Neural cell (in vitro differentiated cells): ENCODE results near the gene PLPP3. TPM values are rescaled to one million over a fixed set of nuclear protein-coding genes. Genes with fewer than 3 reads are reported as not detected.

Source experiments
- H2AFZ ChIP-seq: fragments of 200-600, 300-800 bp; sonication (generic), shearing (Covaris generic); 2 replicates; pipeline ENCODE4 v1.6.0; 2014; ENCODE audit warnings: low read depth, mild to moderate bottlenecking, antibody characterized with exemption, low read length, moderate library complexity
- H3F3A ChIP-seq: fragments of 200-600 bp; shearing (Covaris generic); 2 replicates; pipeline ENCODE4 v1.6.1; 2016; ENCODE audit warnings: mild to moderate bottlenecking, moderate library complexity, mixed read lengths, antibody characterized with exemption, low read length; ENCODE audit not compliant: insufficient read depth, poor library complexity, severe bottlenecking
- H3K27ac ChIP-seq: fragments of 200-600, 300-800 bp; sonication (generic), shearing (Covaris generic); 2 replicates; pipeline ENCODE4 v1.5.1; 2014; ENCODE audit warnings: mild to moderate bottlenecking, low read length, moderate library complexity
- H3K27me3 ChIP-seq: fragments of 300-800, 200-600 bp; sonication (generic), shearing (Covaris generic); 2 replicates; pipeline ENCODE4 v1.6.0; 2014; ENCODE audit warnings: mild to moderate bottlenecking, low read depth, low read length, moderate library complexity; ENCODE audit not compliant: insufficient read depth
- H3K36me3 ChIP-seq: fragments of 300-800, 200-600 bp; sonication (generic), shearing (Covaris generic); 2 replicates; pipeline ENCODE4 v1.5.1; 2014; ENCODE audit warnings: mild to moderate bottlenecking, antibody characterized with exemption, low read length, moderate library complexity; ENCODE audit not compliant: insufficient read depth
- H3K4me2 ChIP-seq: fragments of 300-800, 200-600 bp; sonication (generic), shearing (Covaris generic); 2 replicates; pipeline ENCODE4 v1.6.0; 2014; ENCODE audit warnings: mild to moderate bottlenecking, low read length
- H3K4me3 ChIP-seq: fragments of 300-800, 200-600 bp; sonication (generic), shearing (Covaris generic); 2 replicates; pipeline ENCODE4 v1.5.1; 2014; ENCODE audit warnings: mild to moderate bottlenecking, low read length, moderate library complexity
- H3K79me2 ChIP-seq: fragments of 200-600 bp; shearing (Covaris generic); replicated peaks from 2 replicates; pipeline ENCODE4 v1.6.0; 2014; ENCODE audit warnings: mild to moderate bottlenecking, low read length, moderate library complexity; ENCODE audit not compliant: insufficient read depth
- H3K9ac ChIP-seq: fragments of 300-800, 200-600 bp; sonication (generic), shearing (Covaris generic); 2 replicates; pipeline ENCODE4 v1.6.1; 2016; ENCODE audit warnings: mild to moderate bottlenecking, low read length, mixed read lengths
- H3K9me2 ChIP-seq: fragments of 200-600 bp; shearing (Covaris generic); 2 replicates; pipeline ENCODE4 v1.6.1; 2016; ENCODE audit warnings: mild to moderate bottlenecking, low read length, mixed read lengths; ENCODE audit not compliant: insufficient read depth
- H3K9me3 ChIP-seq: fragments of 200-600, 300-800 bp; sonication (generic), shearing (Covaris generic); 2 replicates; pipeline ENCODE4 v1.6.1; 2016; ENCODE audit warnings: mild to moderate bottlenecking, mixed run types, low read length, moderate library complexity, mixed read lengths
- H4K20me1 ChIP-seq: fragments of 200-600 bp; shearing (Covaris generic); 2 replicates; pipeline ENCODE4 v1.6.1; 2016; ENCODE audit warnings: mild to moderate bottlenecking, mixed run types; ENCODE audit not compliant: insufficient read depth
- CTCF ChIP-seq: fragments of 450-650 bp; IDR thresholded peaks from 2 replicates; pipeline ENCODE4 v1.5.1; 2014; ENCODE audit warnings: antibody characterized with exemption, mild to moderate bottlenecking, moderate library complexity; ENCODE audit not compliant: poor library complexity, severe bottlenecking
- EP300 ChIP-seq: fragments of 450-650 bp; conservative IDR thresholded peaks from 2 replicates; pipeline ENCODE4 v1.6.1; 2014; ENCODE audit warnings: antibody characterized with exemption, mild to moderate bottlenecking, moderate library complexity; ENCODE audit not compliant: poor library complexity, severe bottlenecking
- EZH2 ChIP-seq: fragments of 200-600, 300-800 bp; shearing (Covaris generic), sonication (generic); IDR thresholded peaks from 2 replicates; pipeline ENCODE4 v1.6.1; 2014; ENCODE audit warnings: antibody characterized with exemption, low read length, borderline replicate concordance, mild to moderate bottlenecking; ENCODE audit not compliant: insufficient read depth, poor library complexity, severe bottlenecking
- MXI1 ChIP-seq: fragments of 450-650 bp; conservative IDR thresholded peaks from 2 replicates; pipeline ENCODE4 v1.6.1; 2014; ENCODE audit warnings: antibody characterized with exemption, mild to moderate bottlenecking; ENCODE audit not compliant: poor library complexity, severe bottlenecking
- POLR2AphosphoS5 ChIP-seq: IDR thresholded peaks from 2 replicates; pipeline ENCODE4 v1.6.1; 2012
- RAD21 ChIP-seq: fragments of 450-650 bp; conservative IDR thresholded peaks from 2 replicates; pipeline ENCODE4 v1.6.1; 2014; ENCODE audit warnings: antibody characterized with exemption, mild to moderate bottlenecking, moderate library complexity
- REST ChIP-seq: IDR thresholded peaks from 2 replicates; pipeline ENCODE4 v1.6.1; 2012; ENCODE audit warnings: borderline replicate concordance
- SMC3 ChIP-seq: fragments of 450-650 bp; conservative IDR thresholded peaks from 2 replicates; pipeline ENCODE4 v1.6.1; 2014; ENCODE audit warnings: antibody characterized with exemption, mild to moderate bottlenecking, moderate library complexity; ENCODE audit not compliant: poor library complexity
- TAF1 ChIP-seq: IDR thresholded peaks from 2 replicates; pipeline ENCODE4 v1.6.1; 2012; ENCODE audit warnings: low read depth
- polyA plus RNA-seq: library from polyadenylated mRNA; depleted of rRNA; stranded (reverse); fragments of >200 nt; gene quantifications from 2 replicates; pipeline ENCODE4 v1.2.3, GENCODE V29; 2014

The PLPP3 gene
- polyA plus RNA-seq, 1 donor from 2014 or later, result 2.1 TPM

- Histone ChIP-seq H3K9ac (no peak overlapping the region), H3K27ac (no peak overlapping the region), H3K27me3 (no peaks in the 10 kb centered on the region), H3K4me3 (no peak overlapping the region), H3K9me3 (no peaks in the 10 kb centered on the region), H3K79me2 (no peaks in the 10 kb centered on the region), H3K9me2 (no peaks in the 10 kb centered on the region), H2AFZ (no peak overlapping the region), H4K20me1 (no peaks in the 10 kb centered on the region), H3K36me3 (no peaks in the 10 kb centered on the region), H3K4me2 (no peak overlapping the region), H3F3A (no peaks in the 10 kb centered on the region)
- TF ChIP-seq MXI1 (no peak), RAD21 (no peak), CTCF (no peak), REST (no peak), POLR2AphosphoS5 (no peak), EZH2 (no peak), EP300 (no peak), TAF1 (no peak), SMC3 (no peak)
Measured at GRCh38 chr1:56512724-56513494, 66.5 kb downstream of the PLPP3 start.

GRCh38 chr1:56511766-56512165 is 67.6 kb downstream of the PLPP3 start:
- H3K79me2 ChIP-seq, result no peaks in the 10 kb centered on the region

More at GRCh38 chr1:56511766-56512165, 67.6 kb downstream of the PLPP3 start:
- H3K36me3 ChIP-seq, result no peaks in the 10 kb centered on the region
- no peak overlapping the region for H3K4me2 ChIP-seq
- H3K27ac ChIP-seq, result no peak overlapping the region
- H3K4me3 ChIP-seq, result no peak overlapping the region
- H3K9ac ChIP-seq, result no peak overlapping the region
- no peaks in the 10 kb centered on the region for H3F3A ChIP-seq
- no peaks in the 10 kb centered on the region for H3K9me2 ChIP-seq
- H3K27me3 ChIP-seq, result no peaks in the 10 kb centered on the region
- no peaks in the 10 kb centered on the region for H4K20me1 ChIP-seq
- TF ChIP-seq SMC3, result no peak
- H2AFZ ChIP-seq, result no peak overlapping the region
- no peaks in the 10 kb centered on the region for H3K9me3 ChIP-seq
